ENCODE data around the gene CD300LD. TPM values are rescaled to one million over a fixed set of nuclear protein-coding genes. Genes with fewer than 3 reads are reported as not detected.

CD300LD gene
- total RNA-seq, 1 donor from 2014 or later = not detected

- no peak for TF ChIP-seq CTCF (IDR thresholded peaks at IDR 0.05; ENCODE audit: insufficient read depth, low read length, poor library complexity, severe bottlenecking)
- no peak for DNase-seq (ENCODE audit: low read depth)
- no peaks in the 10 kb centered on the region for H3K36me3 ChIP-seq (ENCODE audit: control insufficient read depth, insufficient read depth, low read length)
- no peaks in the 10 kb centered on the region for H3K27me3 ChIP-seq (ENCODE audit: control insufficient read depth, insufficient read depth, low read length)
- H3K4me3 ChIP-seq (ENCODE audit: low read depth, low read length) = no peak overlapping the region
Observed at GRCh38 chr17:74547264-74547663, 44.8 kb downstream of the CD300LD start.

GRCh38 chr17:74546586-74546985 is 45.5 kb downstream of the CD300LD start:
- no peak overlapping the region for H3K4me3 ChIP-seq (ENCODE audit: low read depth, low read length)

GRCh38 chr17:74545843-74546230 is 46.2 kb downstream of the CD300LD start, which contains the start of gene CD300C:
Gene CD300C, minus strand, starts transcription at chr17:74546115. Its CDS starts 333 bp downstream, at chr17:74545782.
- H3K4me3 ChIP-seq (ENCODE audit: low read depth, low read length) = no peak within 1 kb of the TSS
- DNase-seq (ENCODE audit: low read depth) = no peak
- no peaks in the 10 kb centered on the region for H3K36me3 ChIP-seq (ENCODE audit: control insufficient read depth, insufficient read depth, low read length)
- TF ChIP-seq CTCF (IDR thresholded peaks at IDR 0.05; ENCODE audit: insufficient read depth, low read length, poor library complexity, severe bottlenecking) = no peak
- no peaks in the 10 kb centered on the region for H3K27me3 ChIP-seq (ENCODE audit: control insufficient read depth, insufficient read depth, low read length)

More at GRCh38 chr17:74546586-74546985, 45.5 kb downstream of the CD300LD start:
- DNase-seq (ENCODE audit: low read depth) = no peak
- Histone ChIP-seq H3K36me3 (ENCODE audit: control insufficient read depth, insufficient read depth, low read length) (no peaks in the 10 kb centered on the region), H3K27me3 (ENCODE audit: control insufficient read depth, insufficient read depth, low read length) (no peaks in the 10 kb centered on the region)
- TF ChIP-seq CTCF (IDR thresholded peaks at IDR 0.05; ENCODE audit: insufficient read depth, low read length, poor library complexity, severe bottlenecking) = no peak

GRCh38 chr17:74544991-74545842 is 46.9 kb downstream of the CD300LD start:
- TF ChIP-seq CTCF (IDR thresholded peaks at IDR 0.05; ENCODE audit: insufficient read depth, low read length, poor library complexity, severe bottlenecking) = no peak
- no peak for DNase-seq (ENCODE audit: low read depth)
- no peaks in the 10 kb centered on the region for H3K36me3 ChIP-seq (ENCODE audit: control insufficient read depth, insufficient read depth, low read length)
- no peak overlapping the region for H3K4me3 ChIP-seq (ENCODE audit: low read depth, low read length)
- no peaks in the 10 kb centered on the region for H3K27me3 ChIP-seq (ENCODE audit: control insufficient read depth, insufficient read depth, low read length)

GRCh38 chr17:74543891-74544760 is 48.0 kb downstream of the CD300LD start:
- TF ChIP-seq CTCF (IDR thresholded peaks at IDR 0.05; ENCODE audit: insufficient read depth, low read length, poor library complexity, severe bottlenecking) = no peak
- DNase-seq (ENCODE audit: low read depth) = no peak
- no peaks in the 10 kb centered on the region for H3K27me3 ChIP-seq (ENCODE audit: control insufficient read depth, insufficient read depth, low read length)
- no peaks in the 10 kb centered on the region for H3K36me3 ChIP-seq (ENCODE audit: control insufficient read depth, insufficient read depth, low read length)
- H3K4me3 ChIP-seq (ENCODE audit: low read depth, low read length) = no peak overlapping the region
